ENCODE results near the gene PTGR3.

The PTGR3 gene

DNA sequence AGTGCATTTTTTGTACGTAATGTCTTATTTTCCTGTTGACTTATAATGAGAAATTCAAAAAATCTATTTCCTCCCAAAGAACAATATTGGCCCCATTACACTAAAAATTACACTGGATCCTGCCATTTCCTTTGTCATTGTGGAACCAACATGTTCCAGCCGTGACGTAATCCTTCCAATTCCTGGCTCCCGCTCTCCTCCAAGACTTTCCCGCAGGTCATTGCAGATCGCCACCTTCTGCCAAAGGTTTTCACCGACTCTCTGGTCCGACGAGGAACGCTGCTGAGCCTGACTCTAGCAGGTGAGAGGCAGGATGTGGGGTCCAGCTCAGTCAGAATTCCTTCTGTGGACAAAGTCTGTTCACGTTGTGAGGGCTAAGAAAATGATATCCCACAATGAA, 38.0 kb downstream of the PTGR3 start:
- no peak for DNase-seq (ENCODE audit: low read depth in 2 of 2, low spot score in 1 of 2)

- DNase-seq (ENCODE audit: low read depth in 2 of 2, low spot score in 1 of 2): no peak
Measured at GRCh38 chr18:75170022-75170789, 38.7 kb downstream of the PTGR3 start.

- DNase-seq (ENCODE audit: low read depth in 2 of 2, low spot score in 1 of 2): no peak
Measured at GRCh38 chr18:75169411-75169810, 39.5 kb downstream of the PTGR3 start.

DNA sequence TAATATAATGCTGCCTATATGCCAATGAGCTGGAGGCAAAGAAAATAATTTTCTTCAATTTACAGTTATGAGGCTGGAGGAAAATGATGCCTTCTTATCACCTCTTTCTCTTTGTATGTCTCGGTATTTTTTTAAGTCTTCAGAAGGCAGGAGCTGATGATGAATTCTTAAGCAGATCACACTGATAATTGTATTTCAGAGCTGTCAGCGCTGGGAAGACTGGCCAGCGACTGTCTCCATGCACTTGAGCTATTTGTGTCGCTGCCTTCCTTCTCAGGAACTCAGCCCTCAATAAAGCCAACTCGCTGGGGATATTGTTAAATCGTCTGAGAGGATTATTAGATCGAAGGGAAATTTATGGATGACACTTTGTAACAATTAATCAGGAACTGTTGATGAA, 40.3 kb downstream of the PTGR3 start:
- no peak for DNase-seq (ENCODE audit: low read depth in 2 of 2, low spot score in 1 of 2)

DNA sequence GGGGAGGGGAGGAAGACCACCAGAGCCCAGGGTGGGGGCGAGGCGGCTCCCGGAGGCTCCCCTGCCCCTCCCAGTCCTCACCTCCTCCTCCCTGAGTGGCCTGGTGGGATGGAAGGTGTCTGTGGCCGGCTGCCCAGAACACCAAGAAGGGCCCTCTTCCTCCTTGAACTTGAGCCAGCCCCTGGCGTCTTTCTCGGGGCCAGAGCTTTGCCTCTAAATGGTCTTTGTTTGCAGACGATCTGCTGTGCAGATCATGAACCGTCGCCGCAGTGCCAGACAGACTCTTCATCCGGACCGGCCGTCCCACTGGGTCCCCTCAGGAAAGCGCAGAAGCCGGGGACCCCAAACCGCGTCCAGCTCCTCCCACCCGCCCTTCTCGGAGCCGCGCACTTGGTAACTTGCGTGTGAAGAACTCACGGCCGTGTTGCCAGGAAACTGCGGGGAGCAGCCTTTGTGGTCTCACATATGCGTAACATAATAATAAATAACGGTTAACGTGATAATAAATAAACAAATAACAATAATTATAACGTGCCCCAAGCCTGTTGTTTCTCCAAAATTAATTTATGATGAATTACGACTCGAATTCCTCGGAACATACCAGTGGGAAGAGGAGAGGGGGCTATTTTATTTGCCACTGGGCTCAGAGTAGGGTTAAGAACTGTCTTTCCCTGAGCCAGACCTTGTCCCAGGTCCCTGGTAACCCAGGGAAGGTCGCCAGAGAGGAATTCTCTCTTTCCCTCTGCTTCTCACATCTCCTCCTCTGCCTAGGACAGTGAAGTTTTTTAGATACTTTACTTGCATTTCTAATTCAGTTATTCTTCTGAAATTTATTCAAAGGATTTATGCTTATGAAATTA, 41.0 kb downstream of the PTGR3 start:
- no peak for DNase-seq (ENCODE audit: low read depth in 2 of 2, low spot score in 1 of 2)

GRCh38 chr18:75167137-75167536, 41.8 kb downstream of the PTGR3 start:
- no peak for DNase-seq (ENCODE audit: low read depth in 2 of 2, low spot score in 1 of 2)

GRCh38 chr18:75165926-75166325, 43.0 kb downstream of the PTGR3 start:
- no peak for DNase-seq (ENCODE audit: low read depth in 2 of 2, low spot score in 1 of 2)

DNA sequence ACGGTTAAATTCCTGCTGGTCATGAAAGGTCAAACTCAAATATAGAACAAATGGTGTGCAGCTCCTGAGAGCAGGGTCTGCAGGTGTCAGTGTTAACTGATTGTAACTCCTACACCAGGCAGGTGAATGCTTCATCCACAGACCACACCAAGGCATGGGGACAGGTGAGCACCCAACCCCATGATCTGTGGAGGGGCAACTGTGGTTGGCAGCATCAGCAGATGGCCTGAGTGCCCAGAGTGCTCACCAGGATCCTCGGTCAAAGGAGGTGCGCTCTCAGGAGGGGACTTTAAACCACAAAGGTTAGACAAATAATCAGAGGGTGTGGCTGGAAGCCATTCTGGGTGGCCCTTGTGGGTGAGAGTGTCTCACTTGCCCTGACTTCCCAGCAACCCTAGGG, 44.5 kb downstream of the PTGR3 start:
- DNase-seq (ENCODE audit: low read depth in 2 of 2, low spot score in 1 of 2): no peak

- no peak for DNase-seq (ENCODE audit: low read depth in 2 of 2, low spot score in 1 of 2)
Measured at GRCh38 chr18:75163736-75164135, 45.2 kb downstream of the PTGR3 start.

- DNase-seq (ENCODE audit: low read depth in 2 of 2, low spot score in 1 of 2): no peak
Measured at GRCh38 chr18:75162978-75163377, 46.0 kb downstream of the PTGR3 start.

DNA sequence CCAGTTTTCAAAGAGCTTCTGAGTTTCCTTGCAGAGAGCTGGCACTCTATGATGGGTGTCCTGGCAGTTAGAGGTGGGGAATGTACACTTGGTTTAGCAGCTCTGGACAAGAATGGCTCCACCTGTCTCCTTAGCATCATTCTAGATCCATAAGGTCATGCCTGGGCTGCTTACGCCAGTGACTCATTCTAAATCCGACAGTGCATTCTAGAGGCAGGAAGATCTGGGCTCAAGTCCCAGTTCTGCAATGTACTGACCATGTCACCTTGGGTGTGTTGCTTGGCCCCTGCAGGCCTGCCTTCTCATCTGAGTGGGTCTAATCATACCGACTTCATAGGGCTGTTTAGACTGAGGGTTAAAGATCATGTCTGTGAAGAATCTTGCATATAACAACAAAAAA, 46.5 kb downstream of the PTGR3 start:
- no peak for DNase-seq (ENCODE audit: low read depth in 2 of 2, low spot score in 1 of 2)

DNA sequence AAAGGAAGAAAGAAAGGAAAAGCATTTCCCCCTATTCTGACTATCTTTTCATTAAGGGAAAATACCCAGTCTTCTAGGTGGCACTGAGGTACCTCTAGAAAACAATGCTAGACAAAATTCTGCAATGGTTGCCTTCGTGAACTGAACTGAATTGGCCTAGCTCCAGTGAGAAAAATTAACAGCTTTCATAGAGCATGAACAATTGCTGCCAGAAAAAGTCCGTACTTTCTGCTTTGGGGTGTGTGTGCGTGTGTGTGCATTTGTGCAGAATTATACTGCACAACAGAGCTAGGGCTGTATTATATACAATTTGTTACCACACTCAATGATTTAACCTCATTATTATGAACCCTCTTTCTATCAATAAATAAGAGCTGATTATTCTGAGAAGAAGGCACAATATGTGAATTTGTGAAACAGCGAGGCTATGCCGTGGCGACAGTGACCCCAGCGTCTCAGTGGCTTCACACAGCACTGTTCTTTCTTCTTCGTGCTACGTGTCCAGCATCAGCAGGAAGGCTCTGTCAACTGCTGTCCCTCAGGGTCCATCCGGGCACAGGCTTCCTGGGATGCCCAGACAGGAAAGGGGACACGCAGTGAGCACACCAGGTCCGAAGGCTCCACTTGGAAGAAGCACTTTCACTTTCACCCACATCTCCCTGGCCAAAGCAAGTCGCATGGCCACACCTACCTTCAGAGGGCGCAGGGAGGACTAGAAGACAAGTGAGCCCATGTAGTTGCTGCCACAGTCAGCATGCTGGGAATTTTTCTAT, 47.5 kb downstream of the PTGR3 start:
- DNase-seq (ENCODE audit: low read depth in 2 of 2, low spot score in 1 of 2): no peak

- DNase-seq (ENCODE audit: low read depth in 2 of 2, low spot score in 1 of 2): no peak
Measured at GRCh38 chr18:75160364-75160763, 48.6 kb downstream of the PTGR3 start.

DNA sequence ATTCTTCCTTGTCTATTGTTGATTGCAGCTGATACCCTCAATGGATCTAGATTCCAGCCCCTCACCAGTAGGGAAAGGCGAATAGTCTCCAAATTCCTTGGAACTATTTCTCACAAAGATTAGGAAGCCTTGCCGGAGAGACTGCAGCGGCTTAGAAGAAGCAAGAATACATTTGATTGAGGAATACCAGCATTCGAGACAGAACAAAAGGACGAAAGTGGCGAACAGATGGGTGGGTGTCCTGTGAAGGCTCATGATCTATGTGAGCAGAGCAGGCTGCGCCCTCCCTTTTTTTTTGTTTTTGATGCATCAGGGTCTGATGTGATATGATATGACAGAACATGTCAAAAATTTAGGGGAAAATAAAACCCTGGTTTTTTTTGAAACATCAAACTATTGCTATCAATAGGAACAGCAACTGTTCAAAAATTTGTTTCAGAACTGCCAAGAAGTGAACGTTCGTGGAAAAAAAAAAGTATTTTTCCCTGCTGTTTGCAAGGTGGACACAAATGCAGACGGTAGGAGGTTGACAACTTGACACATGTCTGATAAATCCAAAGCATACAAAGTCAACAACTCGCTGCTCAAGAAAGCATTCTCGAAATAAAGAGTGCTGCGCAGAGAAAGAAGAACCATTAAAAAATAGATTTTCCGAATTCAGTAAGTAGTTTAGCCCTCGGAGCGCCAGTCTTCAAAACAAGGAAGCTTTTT, 49.1 kb downstream of the PTGR3 start:
- DNase-seq (ENCODE audit: low read depth in 2 of 2, low spot score in 1 of 2): no peak

DNA sequence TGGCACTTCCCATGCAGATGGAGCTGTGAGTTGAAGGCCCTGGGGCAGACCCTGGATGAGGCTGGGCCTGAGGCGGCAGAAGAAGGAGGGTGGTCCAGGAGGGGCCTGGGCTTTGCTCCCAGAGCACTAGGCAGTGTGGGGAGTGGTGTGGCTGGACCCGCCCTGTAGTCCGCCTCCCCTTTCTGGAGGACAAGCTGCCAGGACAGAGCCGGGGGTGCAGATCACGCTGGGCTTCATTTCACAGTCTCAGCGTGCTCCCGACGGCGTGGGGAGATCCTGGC, 49.8 kb downstream of the PTGR3 start:
- no peak for DNase-seq (ENCODE audit: low read depth in 2 of 2, low spot score in 1 of 2)

Data from stimulated activated CD8-positive, alpha-beta memory T cell treated with anti-CD3 and anti-CD28 coated beads, Interleukin-4, amount 100 ng/mL, for 1 hour (primary cell).